HTERT RPE-1 (cell line): ENCODE data around the gene FTH1.

ENCODE experiments used
- in situ Hi-C: fragments of 300-500 bp; cut with MboI; formaldehyde crosslinking; loops from 4 replicates; pipeline ENCODE4 v1.14.3; 2020; ENCODE audit warnings: low sequenced_read_pairs

Gene FTH1

GRCh38 chr11:61949169-61950034 is 18.0 kb downstream of the FTH1 start:
- in situ Hi-C loops, result no loop called here

GRCh38 chr11:61948505-61948904 is 18.9 kb downstream of the FTH1 start:
- in situ Hi-C loops, result no loop called here

DNA sequence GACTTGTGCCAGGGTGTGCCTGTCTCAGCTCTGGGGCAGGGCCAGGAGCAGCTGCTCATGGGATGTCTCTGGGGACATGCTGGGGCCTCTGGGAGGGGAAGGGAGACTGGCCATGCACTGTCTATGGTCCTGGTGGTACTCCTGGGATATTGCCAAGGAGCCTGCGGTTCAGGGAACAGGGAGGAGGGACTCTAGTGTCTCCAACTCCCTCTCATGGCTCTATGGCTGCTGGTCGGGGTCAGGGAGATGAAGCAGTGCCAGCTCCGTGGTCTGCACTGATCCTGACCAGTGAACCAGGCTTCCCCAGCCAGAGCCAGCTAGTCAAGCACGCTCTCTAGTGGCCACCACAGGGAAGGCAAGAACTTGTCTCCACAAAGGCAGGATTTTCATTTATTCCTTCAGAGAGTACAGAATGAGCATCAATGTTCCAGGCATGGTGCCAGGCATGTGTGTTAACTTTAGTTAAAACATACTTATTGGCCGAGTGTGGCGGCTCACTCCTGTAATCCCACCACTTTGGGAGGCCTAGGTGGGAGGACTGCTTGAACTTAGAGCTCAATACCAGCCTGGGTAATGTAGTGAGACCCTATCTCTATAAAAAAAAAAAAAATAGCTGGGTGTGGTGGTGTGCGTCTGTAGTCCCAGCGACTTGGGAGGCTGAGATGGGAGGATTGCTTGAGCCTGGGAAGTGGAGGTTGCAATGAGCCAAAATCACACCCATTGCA is 19.8 kb downstream of the FTH1 start:
- in situ Hi-C loops, result no loop called here

GRCh38 chr11:61946894-61947293 is 20.5 kb downstream of the FTH1 start:
- in situ Hi-C loops, result no loop called here

- in situ Hi-C loops, result no loop called here
These were observed 22.2 kb downstream of the FTH1 start for GRCh38 chr11:61945191-61945590.

- in situ Hi-C loops, result no loop called here
These were observed 27.0 kb downstream of the FTH1 start for GRCh38 chr11:61940466-61940865.

DNA sequence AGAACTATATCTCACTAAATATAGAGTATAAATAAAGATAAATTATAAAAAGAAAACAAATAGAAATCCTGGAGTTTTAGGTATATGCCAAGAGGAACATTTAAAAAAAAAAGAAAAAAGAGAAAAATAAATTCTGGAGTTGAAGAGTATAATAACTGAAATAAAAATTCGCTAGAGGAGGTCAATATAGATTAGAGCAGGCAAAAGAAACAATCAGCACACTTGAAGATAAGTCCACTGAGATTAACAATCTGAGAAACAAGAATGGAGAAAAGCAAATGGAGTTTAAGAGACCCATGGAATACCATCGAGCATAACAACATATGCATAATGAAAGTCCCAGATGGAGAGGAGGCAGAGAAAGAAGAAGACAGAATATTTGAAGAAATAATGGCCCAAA is 31.6 kb downstream of the FTH1 start:
- in situ Hi-C loops, result no loop called here

GRCh38 chr11:61930933-61931332 is 36.5 kb downstream of the FTH1 start:
- in situ Hi-C loops, result no loop called here

- in situ Hi-C loops, result no loop called here
These were observed 38.8 kb downstream of the FTH1 start for GRCh38 chr11:61928606-61929005.

DNA sequence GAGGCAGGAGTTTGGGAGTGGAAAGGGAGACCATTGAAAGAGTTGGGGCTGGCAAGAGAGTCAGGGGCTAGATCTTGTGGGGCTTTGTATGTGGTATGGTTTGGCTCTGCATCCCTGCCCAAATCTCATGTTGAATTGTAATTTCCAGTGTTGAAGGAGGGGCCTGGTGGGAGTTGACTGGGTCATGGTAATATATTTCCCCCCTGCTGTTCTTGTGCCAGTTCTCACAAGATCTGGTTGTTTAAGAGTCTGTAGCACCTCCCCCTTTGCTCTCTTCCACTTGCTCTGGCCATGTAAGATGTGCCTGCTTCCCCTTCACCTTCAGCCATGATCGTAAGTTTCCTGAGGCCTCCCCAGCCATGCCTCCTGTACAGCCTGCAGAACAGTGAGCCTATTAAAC is 39.9 kb downstream of the FTH1 start:
- in situ Hi-C loops, result no loop called here

- in situ Hi-C loops, result no loop called here
These were observed 41.2 kb downstream of the FTH1 start for GRCh38 chr11:61926235-61926634.

GRCh38 chr11:61925736-61926135 is 41.7 kb downstream of the FTH1 start:
- in situ Hi-C loops, result no loop called here

DNA sequence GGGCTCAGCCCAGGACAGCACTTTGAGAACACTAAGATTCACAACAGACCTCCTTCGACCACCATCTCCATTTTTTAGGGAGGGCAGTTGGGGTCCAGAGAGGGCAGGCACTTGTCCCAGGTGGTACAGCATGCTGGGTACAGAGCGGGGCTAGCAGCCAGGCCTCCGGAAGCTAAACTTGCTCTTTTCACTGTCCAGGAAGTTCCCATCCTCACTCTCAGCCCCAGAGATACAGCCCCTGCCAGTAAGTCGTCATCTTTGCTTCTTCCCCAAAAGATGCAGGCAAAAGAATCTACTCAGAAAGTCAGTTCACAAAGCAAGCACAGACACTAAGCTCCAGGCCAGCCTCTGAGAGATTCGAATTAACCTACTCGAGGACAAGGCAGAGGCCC is 43.4 kb downstream of the FTH1 start:
- in situ Hi-C loops, result no loop called here

DNA sequence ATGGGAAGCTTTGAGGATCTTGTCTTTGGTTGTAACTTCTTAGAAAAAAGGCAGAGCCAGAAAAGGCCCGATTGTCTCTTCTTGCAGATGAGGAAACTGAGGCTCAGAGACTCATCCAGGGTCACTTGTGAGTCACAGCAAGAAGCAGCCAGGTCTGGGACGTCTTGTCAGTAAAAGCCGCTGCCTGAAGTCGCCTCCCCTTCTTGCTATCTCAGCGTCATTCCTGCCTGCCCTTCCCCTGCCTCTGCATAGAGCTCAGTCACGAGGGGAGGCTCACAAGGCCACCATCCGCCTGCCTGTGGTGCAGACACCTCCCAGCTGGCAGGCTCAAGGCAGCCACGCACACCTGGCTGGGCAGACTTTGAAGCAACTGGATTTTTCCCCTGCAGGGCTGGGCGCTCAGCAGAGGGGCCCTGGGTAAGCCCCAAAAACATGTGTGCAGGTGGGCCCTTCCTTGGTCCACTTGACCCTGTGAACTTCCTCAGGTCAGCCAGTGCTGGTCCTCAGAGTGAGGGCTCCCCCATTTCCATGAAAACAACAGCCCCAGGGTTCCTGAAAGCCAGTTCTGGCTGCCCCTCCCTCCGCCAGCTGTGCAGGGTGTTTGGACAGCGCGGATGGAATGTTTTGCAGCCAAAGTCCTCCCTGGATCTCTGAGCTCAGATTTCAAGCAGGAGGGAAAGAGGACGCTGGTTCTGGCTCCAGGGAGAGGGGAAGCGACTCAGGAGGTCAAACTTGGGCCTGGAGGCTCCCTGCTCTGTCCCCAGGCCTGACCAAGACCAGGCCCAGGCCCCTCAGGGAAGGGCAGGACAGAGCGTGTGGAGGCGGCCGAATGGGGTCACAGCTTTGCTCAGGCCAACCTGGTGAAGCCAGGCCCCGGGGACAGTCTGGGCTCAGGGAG is 44.0 kb downstream of the FTH1 start:
- in situ Hi-C loops, result no loop called here

DNA sequence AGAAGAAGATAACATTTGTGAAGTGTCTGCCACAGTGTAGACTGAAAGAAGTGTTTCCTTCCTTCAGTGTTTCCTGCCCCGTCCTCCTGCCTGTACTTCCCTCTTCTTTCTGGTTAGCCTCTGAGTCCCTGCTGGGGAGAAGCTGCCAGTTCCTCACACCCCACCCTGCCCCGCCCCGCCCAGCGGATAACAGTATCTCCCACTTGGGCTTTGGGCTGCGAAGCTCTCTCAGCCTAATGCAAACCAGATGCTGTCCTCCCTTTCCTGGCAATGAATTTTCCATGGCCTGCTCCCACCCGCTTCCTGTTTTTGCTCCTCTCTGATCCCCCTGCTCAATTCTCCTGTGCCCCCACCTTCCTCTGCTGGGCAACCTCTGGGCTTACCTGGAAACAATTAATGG is 44.9 kb downstream of the FTH1 start:
- in situ Hi-C loops, result no loop called here

DNA sequence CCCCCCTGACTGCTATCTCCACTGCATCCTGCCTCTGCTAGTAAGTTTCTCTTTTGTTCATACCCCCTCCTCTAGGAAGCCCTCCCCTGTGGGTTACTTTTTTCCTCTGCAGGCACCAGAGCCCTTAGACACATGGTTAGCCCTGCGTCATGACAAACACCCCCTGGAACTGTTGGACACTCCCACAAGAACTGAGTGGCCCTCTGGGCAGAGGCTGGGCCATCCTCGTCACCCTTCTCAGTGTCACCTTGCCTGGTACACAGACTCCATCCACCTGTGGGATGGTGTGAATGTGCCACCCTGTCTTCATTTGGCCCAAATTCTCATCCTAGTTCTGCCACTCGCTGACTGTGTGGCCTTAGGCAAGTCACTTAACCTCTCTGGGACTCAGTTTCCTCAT is 46.0 kb downstream of the FTH1 start:
- in situ Hi-C loops, result no loop called here

- in situ Hi-C loops, result no loop called here
These were observed 47.5 kb downstream of the FTH1 start for GRCh38 chr11:61919705-61920631.

DNA sequence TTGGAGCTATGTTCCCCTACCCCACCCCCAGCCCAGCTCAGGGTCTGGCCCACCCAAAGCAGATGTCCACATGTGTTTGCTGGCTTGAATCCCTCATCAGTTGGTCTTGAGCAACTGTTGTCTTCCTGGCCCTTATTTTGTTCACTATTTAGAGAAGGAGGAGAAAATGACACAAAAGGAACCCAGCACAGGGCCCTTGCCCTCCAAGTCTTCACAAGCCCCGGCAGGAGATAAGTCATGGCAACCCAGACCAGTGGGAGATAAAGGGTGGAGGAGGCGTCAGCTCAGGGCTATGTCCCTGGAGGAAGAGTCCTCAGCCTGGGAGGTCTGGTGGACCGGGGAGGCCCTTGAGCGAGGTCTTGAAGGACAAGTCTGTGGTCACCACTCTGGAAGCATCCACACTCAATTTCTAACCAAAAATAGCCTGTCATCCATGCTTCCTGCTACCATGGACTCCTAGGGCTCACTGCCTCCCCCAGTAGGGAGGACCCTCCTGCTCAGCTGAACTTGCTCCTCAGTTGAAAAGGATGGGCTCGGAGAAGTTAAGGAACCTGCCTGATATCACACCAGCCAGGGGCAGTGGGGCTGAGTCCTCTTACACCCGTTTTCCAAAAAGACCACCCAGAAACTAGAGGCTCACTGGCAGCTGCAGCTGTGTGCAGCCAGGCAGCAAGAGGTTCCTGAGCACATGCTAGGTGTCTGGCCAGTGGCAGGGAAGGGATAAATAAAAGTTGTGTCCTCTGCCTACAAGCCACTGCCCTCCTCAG is 48.3 kb downstream of the FTH1 start:
- in situ Hi-C loops, result no loop called here

DNA sequence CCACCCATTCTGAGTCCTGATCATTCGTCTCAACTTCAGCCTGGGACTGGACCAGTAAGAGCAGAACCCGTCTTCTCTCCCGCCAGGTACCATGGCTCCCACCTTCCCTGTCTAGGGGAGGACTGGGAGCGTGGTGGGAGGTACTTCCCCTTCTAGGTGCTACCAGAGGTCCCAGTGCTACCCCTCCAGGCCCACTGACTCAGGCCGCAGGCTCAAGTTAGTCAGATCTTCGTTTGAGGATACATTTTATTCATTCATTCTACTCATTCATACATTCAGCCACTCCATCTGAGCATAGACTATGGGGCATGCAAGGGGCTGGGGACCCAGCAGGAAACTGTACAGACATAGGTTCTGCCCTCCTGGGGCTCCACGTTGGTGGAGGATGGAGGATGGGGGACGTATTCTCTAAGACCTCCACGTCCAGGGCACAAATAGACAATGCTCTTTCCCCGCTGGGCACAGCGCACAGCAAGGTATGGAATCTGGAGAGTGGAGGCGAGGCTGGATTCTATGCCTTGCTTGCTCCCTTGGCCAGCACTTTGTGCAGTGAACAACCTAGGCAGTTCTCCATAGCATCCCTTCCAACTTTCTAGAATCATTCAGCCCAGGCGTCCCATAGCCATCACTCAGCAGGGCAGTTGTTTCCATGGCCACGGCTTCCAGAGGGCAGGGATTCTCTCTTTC is 49.0 kb downstream of the FTH1 start:
- in situ Hi-C loops, result no loop called here
